Neural progenitor cell (in vitro differentiated cells): ENCODE measurements around the gene SRP14.

Experiments used
- CTCF ChIP-seq: fragments of 200-600 bp; sonication (generic); IDR thresholded peaks from 2 replicates; pipeline ENCODE4 v1.5.1; 2017; ENCODE audit warnings: antibody characterized with exemption, mild to moderate bottlenecking
- EZH2 ChIP-seq: fragments of 200-600 bp; sonication (generic); IDR thresholded peaks from 2 replicates; pipeline ENCODE4 v1.6.1; 2017; ENCODE audit warnings: antibody characterized with exemption, mild to moderate bottlenecking, moderate library complexity

- TF ChIP-seq EZH2 (no peak), CTCF (no peak)
These were observed 36.7 kb downstream of the SRP14 start for GRCh38 chr15:40002295-40002694.
